HUES6 (cell line): ENCODE data around the gene VTI1B.
"Not testable (repeated sequence)": the region's sequence is repeated elsewhere in the genome, so short reads cannot be mapped to it uniquely, and the experiment has no call there.

Experiments used
- H3K27ac ChIP-seq: 2 replicates; pipeline ENCODE4 v1.7.0; 2013; ENCODE audit warnings: low read depth, mild to moderate bottlenecking, low read length, inconsistent platforms
- H3K27me3 ChIP-seq: 2 replicates; pipeline ENCODE4 v1.6.1; 2013; ENCODE audit warnings: low read length; ENCODE audit not compliant: control insufficient read depth, insufficient read depth
- H3K36me3 ChIP-seq: 2 replicates; pipeline ENCODE4 v1.6.1; 2013; ENCODE audit warnings: low read length; ENCODE audit not compliant: control insufficient read depth, insufficient read depth
- H3K4me1 ChIP-seq: 2 replicates; pipeline ENCODE4 v1.6.1; 2013; ENCODE audit warnings: low read length; ENCODE audit not compliant: control insufficient read depth, insufficient read depth
- H3K4me3 ChIP-seq: 2 replicates; pipeline ENCODE4 v1.5.1; 2013; ENCODE audit warnings: low read depth, low read length
- H3K9ac ChIP-seq: one replicate; pipeline ENCODE4 v1.6.1; 2013; ENCODE audit warnings: mild to moderate bottlenecking, low read length
- H3K9me3 ChIP-seq: 2 replicates; pipeline ENCODE4 v1.6.1; 2013; ENCODE audit warnings: low read depth, low read length; ENCODE audit not compliant: control insufficient read depth, insufficient read depth

The VTI1B gene

GRCh38 chr14:67602995-67603545, 71.4 kb downstream of the VTI1B start:
- peaks cover 62% of the 10 kb centered on the region for H3K27me3 ChIP-seq
- H3K4me1 ChIP-seq = peaks cover 7% of the 10 kb centered on the region
- no peaks in the 10 kb centered on the region for H3K9me3 ChIP-seq
- H3K36me3 ChIP-seq = no peaks in the 10 kb centered on the region
- no peak overlapping the region for H3K4me3 ChIP-seq
- no peak overlapping the region for H3K9ac ChIP-seq
- H3K27ac ChIP-seq = no peak overlapping the region

GRCh38 chr14:67602076-67602475, 72.4 kb downstream of the VTI1B start:
- no peak overlapping the region for H3K9ac ChIP-seq
- peaks cover 7% of the 10 kb centered on the region for H3K4me1 ChIP-seq
- H3K4me3 ChIP-seq = no peak overlapping the region
- no peak overlapping the region for H3K27ac ChIP-seq
- peaks cover 52% of the 10 kb centered on the region for H3K27me3 ChIP-seq
- no peaks in the 10 kb centered on the region for H3K9me3 ChIP-seq
- no peaks in the 10 kb centered on the region for H3K36me3 ChIP-seq

DNA sequence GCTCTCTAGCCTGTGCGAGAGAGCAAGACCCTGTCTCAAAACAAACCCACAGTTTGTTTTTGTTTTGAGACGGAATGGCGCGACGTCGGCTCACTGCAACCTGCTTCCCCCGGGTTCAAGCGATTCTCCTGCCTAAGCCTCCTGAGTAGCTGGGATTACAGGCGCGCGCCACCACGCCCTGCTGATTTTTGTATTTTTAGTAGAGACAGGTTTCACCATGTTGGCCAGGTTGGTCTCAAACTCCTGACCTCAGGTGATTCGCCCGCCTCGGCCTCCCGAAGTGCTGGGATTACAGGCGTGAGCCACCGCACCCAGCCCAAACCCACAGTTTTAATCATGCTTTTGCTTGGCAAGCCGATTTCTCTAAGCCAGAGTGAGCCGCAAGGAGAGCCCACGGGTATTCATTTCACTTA, 73.9 kb downstream of the VTI1B start:
- not testable (repeated sequence) for H3K4me1 ChIP-seq, H3K36me3 ChIP-seq, H3K9me3 ChIP-seq, H3K27ac ChIP-seq
- peak overlapping the region; percentile 64 for H3K9ac ChIP-seq
- peak overlapping the region; percentile 74 for H3K4me3 ChIP-seq
- H3K27me3 ChIP-seq = peaks cover 37% of the 10 kb centered on the region

- H3K4me1 ChIP-seq = peaks cover 7% of the 10 kb centered on the region
- H3K9me3 ChIP-seq = no peaks in the 10 kb centered on the region
- peak within 1 kb of the TSS; percentile 64 for H3K9ac ChIP-seq
- no peak within 1 kb of the TSS for H3K27ac ChIP-seq
- no peaks in the 10 kb centered on the region for H3K36me3 ChIP-seq
- peak within 1 kb of the TSS; percentile 74 for H3K4me3 ChIP-seq
- peaks cover 31% of the 10 kb centered on the region for H3K27me3 ChIP-seq
Measured at GRCh38 chr14:67599698-67600561, 74.5 kb downstream of the VTI1B start, which contains the start of gene PIGH. Gene PIGH, minus strand, starts transcription at chr14:67600268. Its CDS starts 65 bp downstream, at chr14:67600203.
